Measurements from ENCODE around the gene RASSF6.
"Not testable (repeated sequence)": the region's sequence is repeated elsewhere in the genome, so short reads cannot be mapped to it uniquely, and the experiment has no call there.

Gene RASSF6

DNA sequence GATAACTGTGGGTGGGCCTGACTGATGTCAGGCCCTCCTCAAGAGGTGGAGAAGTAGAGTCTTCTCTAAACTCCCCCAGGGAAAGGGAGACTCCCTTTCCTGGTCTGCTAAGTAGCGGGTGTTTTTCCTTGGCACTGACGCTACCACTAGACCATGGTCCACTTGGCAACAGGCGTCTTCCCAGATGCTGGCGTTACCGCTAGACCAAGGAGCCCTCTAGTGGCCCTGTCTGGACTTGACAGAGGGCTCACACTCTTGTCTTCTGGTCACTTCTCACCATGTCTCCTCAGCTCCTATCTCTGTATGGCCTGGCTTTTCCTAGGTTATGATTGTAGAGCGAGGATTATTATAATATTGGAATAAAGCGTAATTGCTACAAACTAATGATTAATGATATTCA is 45.7 kb upstream of the RASSF6 start:
- TF ChIP-seq, protein P1, sequence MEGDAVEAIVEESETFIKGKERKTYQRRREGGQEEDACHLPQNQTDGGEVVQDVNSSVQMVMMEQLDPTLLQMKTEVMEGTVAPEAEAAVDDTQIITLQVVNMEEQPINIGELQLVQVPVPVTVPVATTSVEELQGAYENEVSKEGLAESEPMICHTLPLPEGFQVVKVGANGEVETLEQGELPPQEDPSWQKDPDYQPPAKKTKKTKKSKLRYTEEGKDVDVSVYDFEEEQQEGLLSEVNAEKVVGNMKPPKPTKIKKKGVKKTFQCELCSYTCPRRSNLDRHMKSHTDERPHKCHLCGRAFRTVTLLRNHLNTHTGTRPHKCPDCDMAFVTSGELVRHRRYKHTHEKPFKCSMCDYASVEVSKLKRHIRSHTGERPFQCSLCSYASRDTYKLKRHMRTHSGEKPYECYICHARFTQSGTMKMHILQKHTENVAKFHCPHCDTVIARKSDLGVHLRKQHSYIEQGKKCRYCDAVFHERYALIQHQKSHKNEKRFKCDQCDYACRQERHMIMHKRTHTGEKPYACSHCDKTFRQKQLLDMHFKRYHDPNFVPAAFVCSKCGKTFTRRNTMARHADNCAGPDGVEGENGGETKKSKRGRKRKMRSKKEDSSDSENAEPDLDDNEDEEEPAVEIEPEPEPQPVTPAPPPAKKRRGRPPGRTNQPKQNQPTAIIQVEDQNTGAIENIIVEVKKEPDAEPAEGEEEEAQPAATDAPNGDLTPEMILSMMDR (IDR thresholded peaks at IDR 0.05; ENCODE audit: low read depth, low read length, poor library complexity, severe bottlenecking), result peak; percentile 49
- H3K4me1 ChIP-seq (ENCODE audit: control insufficient read depth, low read length), result peaks cover 36% of the 10 kb centered on the region
- H3K27ac ChIP-seq (ENCODE audit: low read depth, low read length); H3K9me2 ChIP-seq (replicated peaks; ENCODE audit: control insufficient read depth, low read length); H3K79me2 ChIP-seq (ENCODE audit: control insufficient read depth, low read length); H4K20me1 ChIP-seq (ENCODE audit: control insufficient read depth, insufficient read depth, low read depth, low read length); H3K9me3 ChIP-seq (ENCODE audit: control insufficient read depth, insufficient read depth, low read length); H3K4me2 ChIP-seq (ENCODE audit: low read length); H3K27me3 ChIP-seq (ENCODE audit: control insufficient read depth, low read length); H3K4me3 ChIP-seq (ENCODE audit: low read length); H3K36me3 ChIP-seq (ENCODE audit: control insufficient read depth, low read length); H3F3A ChIP-seq (ENCODE audit: control insufficient read depth, insufficient read depth): not testable (repeated sequence)

GRCh38 chr4:73664470-73664869 is 44.2 kb upstream of the RASSF6 start:
- Histone ChIP-seq H3K9me3 (ENCODE audit: control insufficient read depth, insufficient read depth, low read length) (no peaks in the 10 kb centered on the region), H3K27ac (ENCODE audit: low read depth, low read length) (no peak overlapping the region), H3F3A (ENCODE audit: control insufficient read depth, insufficient read depth) (0 out of 2 replicates have a peak, but pooled peaks cover 5% of the 10 kb centered on the region), H3K79me2 (ENCODE audit: control insufficient read depth, low read length) (no peaks in the 10 kb centered on the region), H4K20me1 (ENCODE audit: control insufficient read depth, insufficient read depth, low read depth, low read length) (no peaks in the 10 kb centered on the region), H3K27me3 (ENCODE audit: control insufficient read depth, low read length) (no peaks in the 10 kb centered on the region), H3K4me2 (ENCODE audit: low read length) (no peak overlapping the region), H3K4me1 (ENCODE audit: control insufficient read depth, low read length) (peaks cover 36% of the 10 kb centered on the region), H3K4me3 (ENCODE audit: low read length) (no peak overlapping the region), H3K36me3 (ENCODE audit: control insufficient read depth, low read length) (no peaks in the 10 kb centered on the region), H3K9me2 (replicated peaks; ENCODE audit: control insufficient read depth, low read length) (no peaks in the 10 kb centered on the region)
- TF ChIP-seq EZH2phosphoT487 (IDR thresholded peaks at IDR 0.05; ENCODE audit: borderline replicate concordance, low read length), result no peak
- TF ChIP-seq, protein P1 (IDR thresholded peaks at IDR 0.05; ENCODE audit: low read depth, low read length, poor library complexity, severe bottlenecking), result no peak

DNA sequence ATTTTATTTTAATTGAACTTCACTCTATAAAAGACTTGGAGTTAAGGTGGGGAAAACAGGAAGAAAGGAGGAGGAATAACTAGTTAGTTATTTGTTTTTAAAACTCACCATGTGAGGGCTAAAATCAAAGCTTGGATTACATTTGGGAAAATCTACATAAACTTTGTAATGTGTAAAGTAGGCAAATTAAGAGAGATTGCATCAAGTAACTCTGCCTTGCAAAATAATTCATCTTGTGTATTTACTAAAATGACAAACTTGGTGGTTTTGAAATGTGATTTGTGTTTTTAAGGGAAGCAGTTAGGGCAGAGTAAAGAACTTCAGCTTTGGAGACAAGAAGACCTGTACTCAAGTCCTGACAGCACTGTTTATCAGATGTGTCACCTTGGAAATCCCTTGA is 43.3 kb upstream of the RASSF6 start:
- H3K9me2 ChIP-seq (replicated peaks; ENCODE audit: control insufficient read depth, low read length), result no peaks in the 10 kb centered on the region
- no peak for TF ChIP-seq EZH2phosphoT487 (IDR thresholded peaks at IDR 0.05; ENCODE audit: borderline replicate concordance, low read length)
- TF ChIP-seq, protein P1 (IDR thresholded peaks at IDR 0.05; ENCODE audit: low read depth, low read length, poor library complexity, severe bottlenecking), result no peak
- H3K36me3 ChIP-seq (ENCODE audit: control insufficient read depth, low read length), result no peaks in the 10 kb centered on the region
- H3F3A ChIP-seq (ENCODE audit: control insufficient read depth, insufficient read depth), result 0 out of 2 replicates have a peak, but pooled peaks cover 5% of the 10 kb centered on the region
- no peaks in the 10 kb centered on the region for H3K79me2 ChIP-seq (ENCODE audit: control insufficient read depth, low read length)
- H3K4me1 ChIP-seq (ENCODE audit: control insufficient read depth, low read length), result peaks cover 36% of the 10 kb centered on the region
- H3K27ac ChIP-seq (ENCODE audit: low read depth, low read length), result no peak overlapping the region
- H3K9me3 ChIP-seq (ENCODE audit: control insufficient read depth, insufficient read depth, low read length), result no peaks in the 10 kb centered on the region
- no peaks in the 10 kb centered on the region for H4K20me1 ChIP-seq (ENCODE audit: control insufficient read depth, insufficient read depth, low read depth, low read length)
- H3K4me2 ChIP-seq (ENCODE audit: low read length), result no peak overlapping the region
- no peak overlapping the region for H3K4me3 ChIP-seq (ENCODE audit: low read length)
- no peaks in the 10 kb centered on the region for H3K27me3 ChIP-seq (ENCODE audit: control insufficient read depth, low read length)

All from DOHH2 (cell line).